Loucy (cell line): ENCODE results near the gene GPR84.
A peak's percentile ranks its signal among the peaks of the same experiment; 100 is the strongest.

Experiments used
- H2AFZ ChIP-seq: fragments of 200-600 bp; sonication (generic); 2 replicates; pipeline ENCODE4 v1.6.0; 2016; ENCODE audit warnings: antibody characterized with exemption, mild to moderate bottlenecking, low read length, moderate library complexity
- H3F3A ChIP-seq: fragments of 200-600 bp; 2 replicates; pipeline ENCODE4 v1.6.0; 2016; ENCODE audit warnings: antibody characterized with exemption, low read depth, mild to moderate bottlenecking
- H3K27me3 ChIP-seq: fragments of 200-600 bp; sonication (generic); 2 replicates; pipeline ENCODE4 v1.6.1; 2014; ENCODE audit warnings: low read length, mild to moderate bottlenecking; ENCODE audit not compliant: insufficient read depth, poor library complexity, severe bottlenecking
- H3K36me3 ChIP-seq: fragments of 200-600 bp; sonication (generic); 2 replicates; pipeline ENCODE4 v1.6.1; 2016; ENCODE audit warnings: low read length; ENCODE audit not compliant: insufficient read depth
- H3K4me1 ChIP-seq: fragments of 200-600 bp; sonication (generic); 2 replicates; pipeline ENCODE4 v1.5.1; 2014; ENCODE audit warnings: low read length, mild to moderate bottlenecking; ENCODE audit not compliant: insufficient read depth, poor library complexity, severe bottlenecking
- H3K4me2 ChIP-seq: fragments of 200-600 bp; sonication (generic); 2 replicates; pipeline ENCODE4 v1.6.0; 2014; ENCODE audit warnings: antibody characterized with exemption, low read length, low read depth, mild to moderate bottlenecking; ENCODE audit not compliant: poor library complexity, severe bottlenecking
- H3K4me3 ChIP-seq: fragments of 200-600 bp; sonication (generic); 2 replicates; pipeline ENCODE4 v1.5.1; 2014; ENCODE audit warnings: low read length, mild to moderate bottlenecking, mixed read lengths; ENCODE audit not compliant: poor library complexity, severe bottlenecking
- H3K79me2 ChIP-seq: fragments of 200-600 bp; sonication (generic); 2 replicates; pipeline ENCODE4 v1.6.1; 2014; ENCODE audit warnings: low read length; ENCODE audit not compliant: insufficient read depth
- H3K9ac ChIP-seq: fragments of 200-600 bp; sonication (generic); 2 replicates; pipeline ENCODE4 v1.6.0; 2014; ENCODE audit warnings: mild to moderate bottlenecking, low read depth, low read length, moderate library complexity; ENCODE audit not compliant: poor library complexity, severe bottlenecking
- H3K9me2 ChIP-seq: fragments of 200-600 bp; sonication (generic); replicated peaks from 2 replicates; pipeline ENCODE4 v1.6.1; 2016; ENCODE audit warnings: low read depth, low read length, mixed read lengths
- H3K9me3 ChIP-seq: fragments of 200-600 bp; sonication (generic); 2 replicates; pipeline ENCODE4 v1.6.1; 2014; ENCODE audit warnings: mild to moderate bottlenecking, antibody characterized with exemption, low read length, low read depth; ENCODE audit not compliant: insufficient read depth
- H4K20me1 ChIP-seq: fragments of 200-600 bp; sonication (generic); 2 replicates; pipeline ENCODE4 v1.6.0; 2014; ENCODE audit warnings: antibody characterized with exemption, low read length, mild to moderate bottlenecking; ENCODE audit not compliant: insufficient read depth, poor library complexity, severe bottlenecking
- CTCF ChIP-seq: fragments of 200-600 bp; sonication (generic); conservative IDR thresholded peaks from 2 replicates; pipeline ENCODE4 v1.5.1; 2014; ENCODE audit warnings: mild to moderate bottlenecking, antibody characterized with exemption, low read length
- EZH2phosphoT487 ChIP-seq: fragments of 200-600 bp; IDR thresholded peaks from 2 replicates; pipeline ENCODE4 v1.6.1; 2018; ENCODE audit warnings: antibody characterized with exemption, mild to moderate bottlenecking, moderate library complexity, borderline replicate concordance

Gene GPR84

GRCh38 chr12:54412348-54412747, 48.1 kb upstream of the GPR84 start:
- H3K79me2 ChIP-seq, result peaks cover 88% of the 10 kb centered on the region
- H3F3A ChIP-seq, result peaks cover 6% of the 10 kb centered on the region; the same call in 1 of the 2 replicates
- TF ChIP-seq EZH2phosphoT487 (no peak), CTCF (no peak)
- peak overlapping the region; percentile 100 for H3K4me2 ChIP-seq
- peak overlapping the region; percentile 85 for H3K4me3 ChIP-seq
- H3K9me2 ChIP-seq, result no peaks in the 10 kb centered on the region
- H3K9ac ChIP-seq, result peak overlapping the region; percentile 99
- H2AFZ ChIP-seq, result no peak overlapping the region
- no peaks in the 10 kb centered on the region for H3K9me3 ChIP-seq
- H3K4me1 ChIP-seq, result peaks cover 64% of the 10 kb centered on the region
- H3K27me3 ChIP-seq, result no peaks in the 10 kb centered on the region
- peaks cover 18% of the 10 kb centered on the region for H4K20me1 ChIP-seq
- H3K36me3 ChIP-seq, result peaks cover 37% of the 10 kb centered on the region

- Histone ChIP-seq H3K4me3 (peak overlapping the region; percentile 85), H2AFZ (no peak overlapping the region), H3K9me3 (no peaks in the 10 kb centered on the region), H4K20me1 (peaks cover 18% of the 10 kb centered on the region), H3K4me1 (peaks cover 58% of the 10 kb centered on the region), H3F3A (peaks cover 9% of the 10 kb centered on the region; the same call in 1 of the 2 replicates), H3K9me2 (no peaks in the 10 kb centered on the region), H3K4me2 (peak overlapping the region; percentile 100), H3K36me3 (peaks cover 44% of the 10 kb centered on the region), H3K9ac (peak overlapping the region; percentile 99), H3K79me2 (peaks cover 81% of the 10 kb centered on the region), H3K27me3 (no peaks in the 10 kb centered on the region)
- no peak for TF ChIP-seq CTCF
- TF ChIP-seq EZH2phosphoT487, result no peak
Observed at GRCh38 chr12:54411391-54412241, 47.3 kb upstream of the GPR84 start.

- Histone ChIP-seq H3K27me3 (no peaks in the 10 kb centered on the region), H2AFZ (no peak overlapping the region), H4K20me1 (peaks cover 14% of the 10 kb centered on the region), H3K36me3 (peaks cover 68% of the 10 kb centered on the region), H3K4me2 (no peak overlapping the region), H3K79me2 (peaks cover 57% of the 10 kb centered on the region), H3K4me3 (no peak overlapping the region), H3K9me2 (no peaks in the 10 kb centered on the region), H3F3A (peaks cover 7% of the 10 kb centered on the region; the same call in 1 of the 2 replicates), H3K9me3 (no peaks in the 10 kb centered on the region), H3K9ac (no peak overlapping the region), H3K4me1 (peaks cover 35% of the 10 kb centered on the region)
- TF ChIP-seq EZH2phosphoT487 (no peak), CTCF (no peak)
Observed at GRCh38 chr12:54409267-54409666, 45.0 kb upstream of the GPR84 start.
